HFF-Myc (cell line): ENCODE data around the gene SRSF11.

Experiments used
- DNase-seq: peaks from one replicate; pipeline ENCODE4 v3.0.0-alpha.2; 2011; ENCODE audit warnings: low read depth; ENCODE audit errors: extremely low read depth
- H3K4me3 ChIP-seq: replicated peaks from 2 replicates; pipeline ENCODE4 v1.5.1; 2011; ENCODE audit warnings: low read depth, mild to moderate bottlenecking, control low read depth, low read length
- TF ChIP-seq, protein P1 (sequence below): IDR thresholded peaks from 2 replicates; pipeline ENCODE4 v1.5.1; 2012; ENCODE audit warnings: mild to moderate bottlenecking, low read depth, low read length, control low read depth; ENCODE audit errors: missing control alignments

Gene SRSF11

DNA sequence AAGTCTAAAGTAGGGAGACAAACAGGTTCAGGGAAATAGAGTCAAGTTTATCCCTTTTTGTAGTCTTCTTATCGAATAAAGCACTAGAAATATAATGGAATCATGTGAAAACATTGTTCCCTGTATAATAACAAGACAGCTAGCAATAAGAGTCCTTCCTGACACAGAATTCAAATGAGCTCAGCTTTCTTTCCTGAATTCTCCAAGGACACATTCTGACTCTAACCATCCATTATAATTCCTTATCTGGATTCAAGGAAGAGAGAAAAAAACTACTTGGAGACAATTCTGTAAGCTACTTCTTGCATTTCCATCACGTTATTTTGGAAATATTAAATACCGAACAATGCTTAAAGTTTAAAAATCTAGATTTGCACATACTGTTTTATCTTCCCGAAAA, 74.6 kb downstream of the SRSF11 start:
- no peak for DNase-seq
- no peak overlapping the region for H3K4me3 ChIP-seq
- TF ChIP-seq, protein P1, sequence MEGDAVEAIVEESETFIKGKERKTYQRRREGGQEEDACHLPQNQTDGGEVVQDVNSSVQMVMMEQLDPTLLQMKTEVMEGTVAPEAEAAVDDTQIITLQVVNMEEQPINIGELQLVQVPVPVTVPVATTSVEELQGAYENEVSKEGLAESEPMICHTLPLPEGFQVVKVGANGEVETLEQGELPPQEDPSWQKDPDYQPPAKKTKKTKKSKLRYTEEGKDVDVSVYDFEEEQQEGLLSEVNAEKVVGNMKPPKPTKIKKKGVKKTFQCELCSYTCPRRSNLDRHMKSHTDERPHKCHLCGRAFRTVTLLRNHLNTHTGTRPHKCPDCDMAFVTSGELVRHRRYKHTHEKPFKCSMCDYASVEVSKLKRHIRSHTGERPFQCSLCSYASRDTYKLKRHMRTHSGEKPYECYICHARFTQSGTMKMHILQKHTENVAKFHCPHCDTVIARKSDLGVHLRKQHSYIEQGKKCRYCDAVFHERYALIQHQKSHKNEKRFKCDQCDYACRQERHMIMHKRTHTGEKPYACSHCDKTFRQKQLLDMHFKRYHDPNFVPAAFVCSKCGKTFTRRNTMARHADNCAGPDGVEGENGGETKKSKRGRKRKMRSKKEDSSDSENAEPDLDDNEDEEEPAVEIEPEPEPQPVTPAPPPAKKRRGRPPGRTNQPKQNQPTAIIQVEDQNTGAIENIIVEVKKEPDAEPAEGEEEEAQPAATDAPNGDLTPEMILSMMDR: no peak

DNA sequence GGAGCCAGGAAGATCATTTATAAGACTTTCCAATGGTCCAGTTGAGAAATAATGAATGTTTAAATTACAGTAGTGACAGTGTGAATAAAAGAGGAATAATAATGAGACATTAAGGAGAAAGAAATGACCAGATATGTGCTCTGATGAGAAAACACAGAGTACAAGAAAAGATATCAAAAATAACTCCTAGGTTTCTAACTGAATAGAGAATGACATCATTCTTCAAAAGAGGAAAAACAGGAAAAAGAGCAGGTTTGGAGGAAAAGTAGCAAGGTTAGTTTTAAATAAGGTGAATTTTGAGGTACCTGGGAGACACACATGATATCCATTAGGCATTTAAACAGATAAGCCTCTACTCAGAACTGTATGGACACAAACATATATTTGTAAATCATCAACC, 78.3 kb downstream of the SRSF11 start:
- DNase-seq: no peak
- TF ChIP-seq, protein P1: no peak
- H3K4me3 ChIP-seq: no peak overlapping the region
